Colonic mucosa (tissue), 4 donors: ENCODE results near the gene TPK1. TPM values are rescaled to one million over a fixed set of nuclear protein-coding genes. Genes with fewer than 3 reads are reported as not detected.

Experiments
- DNase-seq: peaks from one replicate; pipeline ENCODE4 v3.0.0-alpha.2; 2020
- H3K27ac ChIP-seq: fragments of 200-600 bp; one replicate; pipeline ENCODE4 v1.8.0; 2021
- H3K27me3 ChIP-seq: fragments of 200-600 bp; one replicate; pipeline ENCODE4 v1.8.0; 2021
- H3K36me3 ChIP-seq: fragments of 200-600 bp; one replicate; pipeline ENCODE4 v1.8.0; 2021
- H3K4me1 ChIP-seq: fragments of 200-600 bp; one replicate; pipeline ENCODE4 v1.8.0; 2021; ENCODE audit warnings: mild to moderate bottlenecking
- H3K4me3 ChIP-seq: fragments of 200-600 bp; one replicate; pipeline ENCODE4 v1.8.0; 2021
- H3K9ac ChIP-seq, 2 donors: one replicate each; pipeline ENCODE4 v1.7.0; 2013; ENCODE audit warnings: control low read depth in 2 of 2, low read depth in 2 of 2, low read length in 2 of 2
- H3K9me3 ChIP-seq: fragments of 200-600 bp; one replicate; pipeline ENCODE4 v1.8.0; 2021
- CTCF ChIP-seq: fragments of 200-600 bp; IDR thresholded peaks from one replicate; pipeline ENCODE4 v1.8.0; 2022; ENCODE audit warnings: antibody characterized with exemption, mild to moderate bottlenecking
- intact Hi-C: fragments of 100-400 bp; cut with DNase I; formaldehyde crosslinking; loops from one replicate; pipeline ENCODE4 v1.14.1; 2022
- total RNA-seq, 2 donors: library from RNA; stranded (reverse); fragmentation: NEBNext Ultra II Directional in 1 of 2; extraction: Animal tissue kit (Norgen Biotek cat#: 25700) in 1 of 2; gene quantifications; one replicate each; pipeline ENCODE4 v1.2.1, GENCODE V29; 2021
- donor health status: healthy.
- donor health status: DM: no; HTN: no; CAD: no.
- donor health status: DM: no; HTN: no; CAD: no.

TPK1 gene
- total RNA-seq, 2 donors from 2014 or later = 8.0 to 18.8 TPM

- Histone ChIP-seq H3K27ac (peak overlapping the region; percentile 92), H3K4me1 (no peaks in the 10 kb centered on the region), H3K4me3 (peak overlapping the region; percentile 64), H3K36me3 (no peaks in the 10 kb centered on the region), H3K9me3 (no peaks in the 10 kb centered on the region), H3K27me3 (no peaks in the 10 kb centered on the region), H3K9ac (peak overlapping the region; percentile 82 to 94)
- intact Hi-C loops = no loop called here
- no peak for TF ChIP-seq CTCF
- DNase-seq = peak; percentile 39
Observed at GRCh38 chr7:144835155-144835611, 670 bp downstream of the TPK1 start.

GRCh38 chr7:144834641-144835144 is 1.2 kb downstream of the TPK1 start:
- H3K36me3 ChIP-seq = no peaks in the 10 kb centered on the region
- intact Hi-C loops = no loop called here
- no peak for TF ChIP-seq CTCF
- no peaks in the 10 kb centered on the region for H3K27me3 ChIP-seq
- peak overlapping the region; percentile 82 to 94 for H3K9ac ChIP-seq
- H3K27ac ChIP-seq = peak overlapping the region; percentile 92
- peak; percentile 61 for DNase-seq
- peak overlapping the region; percentile 64 for H3K4me3 ChIP-seq
- no peaks in the 10 kb centered on the region for H3K4me1 ChIP-seq
- H3K9me3 ChIP-seq = no peaks in the 10 kb centered on the region

- no peaks in the 10 kb centered on the region for H3K27me3 ChIP-seq
- no peaks in the 10 kb centered on the region for H3K9me3 ChIP-seq
- no peak for DNase-seq
- H3K9ac ChIP-seq = no peak overlapping the region
- no peak for TF ChIP-seq CTCF
- H3K36me3 ChIP-seq = no peaks in the 10 kb centered on the region
- intact Hi-C loops = no loop called here
- no peak overlapping the region for H3K4me3 ChIP-seq
- H3K4me1 ChIP-seq = no peaks in the 10 kb centered on the region
- peak overlapping the region; percentile 16 for H3K27ac ChIP-seq
Observed at GRCh38 chr7:144830811-144831210, 5.0 kb downstream of the TPK1 start.

- TF ChIP-seq CTCF = no peak
- intact Hi-C loops = no loop called here
- H3K4me3 ChIP-seq = no peak overlapping the region
- no peaks in the 10 kb centered on the region for H3K9me3 ChIP-seq
- no peaks in the 10 kb centered on the region for H3K27me3 ChIP-seq
- DNase-seq = peak; percentile 61
- no peak overlapping the region for H3K9ac ChIP-seq
- no peaks in the 10 kb centered on the region for H3K36me3 ChIP-seq
- no peaks in the 10 kb centered on the region for H3K4me1 ChIP-seq
- H3K27ac ChIP-seq = peak overlapping the region; percentile 46
Observed at GRCh38 chr7:144830024-144830785, 5.6 kb downstream of the TPK1 start.

GRCh38 chr7:144827621-144828020 is 8.2 kb downstream of the TPK1 start:
- DNase-seq = no peak
- H3K9ac ChIP-seq = no peak overlapping the region

More at GRCh38 chr7:144827621-144828020, 8.2 kb downstream of the TPK1 start:
- intact Hi-C loops = no loop called here
- no peaks in the 10 kb centered on the region for H3K27me3 ChIP-seq
- no peaks in the 10 kb centered on the region for H3K4me1 ChIP-seq
- H3K27ac ChIP-seq = no peak overlapping the region
- no peak for TF ChIP-seq CTCF
- no peaks in the 10 kb centered on the region for H3K9me3 ChIP-seq
- no peaks in the 10 kb centered on the region for H3K36me3 ChIP-seq
- H3K4me3 ChIP-seq = no peak overlapping the region
